D341Med (cell line): ENCODE data around the gene TRIM54.

ENCODE experiments used
- DNase-seq: peaks from one replicate; pipeline ENCODE4 v3.0.0; 2012; ENCODE audit warnings: low spot score

TRIM54 gene

GRCh38 chr2:27356382-27357181, 74.4 kb downstream of the TRIM54 start, which contains the start of gene GTF3C2:
GTF3C2 (minus strand) TSS chr2:27356764; CDS start chr2:27343554, 13,210 bp downstream.
- DNase-seq: peak; percentile 91
